ENCODE results near the gene TSPYL1. TPM values are rescaled to one million over a fixed set of nuclear protein-coding genes. Genes with fewer than 3 reads are reported as not detected.
A peak's percentile ranks its signal among the peaks of the same experiment; 100 is the strongest.

The TSPYL1 gene
- total and polyA plus RNA-seq, 10 of the 15 experiments (the other 5 are each of a cell fraction or from before 2014, with no cell fraction given), result 22.9 to 44.1 (median 27.0) TPM

- no peak for TF ChIP-seq NR2C2 (IDR thresholded peaks at IDR 0.05; ENCODE audit: borderline replicate concordance, control insufficient read depth, insufficient read length, low read depth)
- TF ChIP-seq TCF3 (IDR thresholded peaks at IDR 0.05; ENCODE audit: borderline replicate concordance, insufficient read depth, low read depth, low read length), result no peak
- TF ChIP-seq SMC3 (IDR thresholded peaks at IDR 0.05; ENCODE audit: borderline replicate concordance, low read length), result 0 out of 2 replicates have a peak, but pooled peaks have one; percentile 4
These were observed 1.3 kb downstream of the TSPYL1 start (continued) for GRCh38 chr6:116278481-116278829.

GRCh38 chr6:116277124-116277523, 2.6 kb downstream of the TSPYL1 start:
- DNase-seq (ENCODE audit: low read depth, low spot score) (no peak), ATAC-seq (no peak), FAIRE-seq (no peak)
- H3K36me3 ChIP-seq (ENCODE audit: control insufficient read depth in 2 of 2, insufficient read depth in 2 of 2, low read length in 1 of 2), result peaks cover 0 to 3% of the 10 kb centered on the region in 2 experiments; a peak in 1 of 4 replicates
- RAD21 ChIA-PET (ENCODE audit: unreplicated experiment), result interaction anchor here (1.1 to 2.3 kb wide), 3 partner anchors 8 to 168 kb away, joined by 3 to 10 read pairs (median 3); no protein-coding TSS in a partner anchor
- peaks cover 57% of the 10 kb centered on the region for H3K79me2 ChIP-seq (ENCODE audit: control insufficient read depth, insufficient read depth, low read length)
- intact Hi-C loops (cut with micrococcal nuclease; ENCODE audit: unreplicated experiment), result loop anchor here (5.0 kb wide), 2 partner anchors 295 to 390 kb away; partner anchors contain the start of genes RWDD1 and ZUP1
- 76% methylated on average over 3 of the region's 3 CpGs for WGBS (ENCODE audit: insufficient coverage, insufficient replicate concordance, low lambda C conversion rate, missing lambda C conversion rate)
- no peaks in the 10 kb centered on the region for H3K4me1 ChIP-seq (ENCODE audit: control insufficient read depth, insufficient read depth, low read length)
- no TSS peak for BruUV-seq (replicated peaks)
- H4K20me1 ChIP-seq (ENCODE audit: control insufficient read depth, insufficient read depth), result peaks cover 7% of the 10 kb centered on the region; the same call in 1 of the 2 replicates
- H3K9ac ChIP-seq (ENCODE audit: control insufficient read depth, insufficient read depth, low read length), result peak overlapping the region; percentile 43
- H2AFZ ChIP-seq (ENCODE audit: control insufficient read depth, low read depth, low read length), result no peak overlapping the region
- CTCF ChIA-PET, result interaction anchor here (0.6 to 5.4 kb wide), 8 partner anchors 9 to 294 kb away, joined by 3 to 76 read pairs (median 4); partner anchors contain the start of gene RWDD1
- POLR2A ChIA-PET, result interaction anchor here (0.7 to 1.3 kb wide), 3 partner anchors 14 to 293 kb away, joined by 3 to 8 read pairs (median 4); no protein-coding TSS in a partner anchor
- peak overlapping the region; percentile 77 for H3K4me2 ChIP-seq (ENCODE audit: control insufficient read depth, insufficient read depth)
- no peaks in the 10 kb centered on the region for H3K27me3 ChIP-seq (replicated peaks in 1 of 2; ENCODE audit: control insufficient read depth in 2 of 2, insufficient read depth in 2 of 2, low read length in 1 of 2)
- H3K9me3 ChIP-seq (replicated peaks; ENCODE audit: control insufficient read depth, insufficient read depth, low read length), result no peaks in the 10 kb centered on the region
- no peak for TF ChIP-seq POU2F2 (IDR thresholded peaks at IDR 0.05; ENCODE audit: borderline replicate concordance, low read depth, low read length)
- in situ Hi-C loops (cut with MboI), result loop anchor here (5.0 kb wide), 1 partner anchor 255 kb away; no protein-coding TSS in a partner anchor
- peak overlapping the region; percentile 86 for H3K4me3 ChIP-seq
- SMC1A ChIA-PET (ENCODE audit: uncharacterized antibody, unreplicated experiment), result interaction anchor here (0.9 to 1.4 kb wide), 4 partner anchors 9 to 124 kb away, joined by 3 to 6 read pairs (median 4); no protein-coding TSS in a partner anchor
- no peak overlapping the region for H3K27ac ChIP-seq (ENCODE audit: control insufficient read depth, insufficient read depth)
